ENCODE results near the gene IRX5.

IRX5 gene

GRCh38 chr16:54930005-54930868 is at the start of gene IRX5:
TSS of gene IRX5 (plus strand) at chr16:54930865. CDS start at chr16:54931199, 334 bp downstream.
- peak within 1 kb of the TSS; percentile 78 for H3K4me3 ChIP-seq (ENCODE audit: low read depth, low read length)
- TF ChIP-seq CTCF (IDR thresholded peaks at IDR 0.05; ENCODE audit: low read depth, low read length, missing control alignments) = no peak
- in situ Hi-C loops (cut with HindIII; ENCODE audit: low sequenced_read_pairs) = loop anchor here (10.0 kb wide), 2 partner anchors 325 to 1155 kb away; no protein-coding TSS in a partner anchor
- peak; percentile 93 for DNase-seq (ENCODE audit: low read depth)

GRCh38 chr16:54882556-54882955 is 48.1 kb upstream of the IRX5 start:
- H3K4me3 ChIP-seq (ENCODE audit: low read depth, low read length) = no peak overlapping the region
- TF ChIP-seq CTCF (IDR thresholded peaks at IDR 0.05; ENCODE audit: low read depth, low read length, missing control alignments) = no peak
- in situ Hi-C loops (cut with HindIII; ENCODE audit: low sequenced_read_pairs) = no loop called here
- no peak for DNase-seq (ENCODE audit: low read depth)

- in situ Hi-C loops (cut with HindIII; ENCODE audit: low sequenced_read_pairs) = no loop called here
- H3K4me3 ChIP-seq (ENCODE audit: low read depth, low read length) = no peak overlapping the region
These were observed 47.3 kb upstream of the IRX5 start for GRCh38 chr16:54883358-54883757.

DNA sequence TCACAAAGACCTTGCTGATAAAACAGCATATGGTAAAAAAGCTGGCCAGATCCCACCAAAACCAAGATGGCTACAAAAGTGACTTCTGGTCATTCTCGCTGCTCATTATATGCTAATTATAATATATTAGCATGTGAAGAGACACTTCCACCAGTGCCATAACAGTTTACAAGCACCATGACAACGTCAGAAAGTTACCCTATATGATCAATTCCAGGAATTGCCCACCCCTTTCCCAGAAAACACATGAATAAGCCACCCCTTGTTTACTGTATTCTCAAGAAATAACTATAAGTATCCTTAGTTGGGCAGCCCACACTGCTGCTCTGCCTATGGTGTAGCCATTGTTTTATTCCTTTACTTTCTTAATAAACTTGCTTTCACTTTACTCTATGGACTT is 44.6 kb upstream of the IRX5 start:
- in situ Hi-C loops (cut with HindIII; ENCODE audit: low sequenced_read_pairs) = no loop called here
- no peak for TF ChIP-seq CTCF (IDR thresholded peaks at IDR 0.05; ENCODE audit: low read depth, low read length, missing control alignments)

More at GRCh38 chr16:54883358-54883757, 47.3 kb upstream of the IRX5 start:
- DNase-seq (ENCODE audit: low read depth) = no peak
- no peak for TF ChIP-seq CTCF (IDR thresholded peaks at IDR 0.05; ENCODE audit: low read depth, low read length, missing control alignments)

GRCh38 chr16:54890381-54890780 is 40.3 kb upstream of the IRX5 start:
- no peak overlapping the region for H3K4me3 ChIP-seq (ENCODE audit: low read depth, low read length)
- no peak for TF ChIP-seq CTCF (IDR thresholded peaks at IDR 0.05; ENCODE audit: low read depth, low read length, missing control alignments)
- no peak for DNase-seq (ENCODE audit: low read depth)
- in situ Hi-C loops (cut with HindIII; ENCODE audit: low sequenced_read_pairs) = no loop called here

More for the DNA sequence above, 44.6 kb upstream of the IRX5 start:
- no peak overlapping the region for H3K4me3 ChIP-seq (ENCODE audit: low read depth, low read length)
- no peak for DNase-seq (ENCODE audit: low read depth)

DNA sequence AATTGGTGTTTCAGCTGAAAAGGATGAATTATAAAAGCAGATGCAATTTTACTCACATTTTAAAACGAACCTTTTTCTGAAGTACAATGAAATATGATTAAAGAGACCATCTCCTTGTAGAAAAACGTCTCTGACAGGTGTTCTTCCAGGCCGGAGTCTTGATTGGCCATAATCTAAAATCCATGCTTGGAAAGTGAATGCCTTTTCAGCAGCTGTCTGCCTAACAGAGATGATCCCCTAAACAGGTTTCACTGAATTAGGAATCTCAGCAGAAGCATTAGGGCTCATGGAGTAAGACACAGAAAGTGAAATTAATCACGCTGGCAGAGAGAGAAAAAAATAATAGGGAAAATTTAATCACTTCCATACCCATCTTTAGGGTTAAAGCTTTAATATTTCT is 39.3 kb upstream of the IRX5 start:
- in situ Hi-C loops (cut with HindIII; ENCODE audit: low sequenced_read_pairs) = no loop called here
- no peak overlapping the region for H3K4me3 ChIP-seq (ENCODE audit: low read depth, low read length)
- TF ChIP-seq CTCF (IDR thresholded peaks at IDR 0.05; ENCODE audit: low read depth, low read length, missing control alignments) = no peak
- DNase-seq (ENCODE audit: low read depth) = no peak

All from astrocyte of the cerebellum (primary cell).